HG03520 (cell line): ENCODE measurements around the gene OR12D1.

Experiments used
- ATAC-seq: cut with Tn5 transposase; IDR thresholded peaks from one replicate; pipeline ENCODE4 v1.9.1; 2021; ENCODE audit warnings: mild to moderate bottlenecking, moderate library complexity; ENCODE audit not compliant: unreplicated experiment

Gene OR12D1

GRCh38 chr6:29462022-29462421, 47.3 kb downstream of the OR12D1 start:
- ATAC-seq = no peak

DNA sequence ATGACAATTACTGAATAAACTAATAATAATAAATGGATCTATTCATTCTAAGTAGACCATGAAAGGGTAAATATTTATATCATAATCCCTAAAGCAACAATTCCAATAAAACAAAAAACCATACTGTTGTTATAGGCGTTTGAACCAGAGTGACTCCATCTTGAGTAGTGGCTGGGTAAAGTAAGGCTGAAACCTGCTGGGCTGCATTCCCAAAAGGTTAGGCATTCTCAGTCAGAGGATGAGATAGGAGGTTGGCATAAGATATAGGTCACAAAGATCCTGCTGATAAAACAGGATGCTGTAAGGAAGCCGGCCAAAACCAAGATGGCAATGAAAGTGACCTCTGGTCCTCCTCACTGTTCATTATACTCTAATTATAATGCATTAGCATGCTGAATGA, 50.6 kb downstream of the OR12D1 start:
- ATAC-seq = no peak

DNA sequence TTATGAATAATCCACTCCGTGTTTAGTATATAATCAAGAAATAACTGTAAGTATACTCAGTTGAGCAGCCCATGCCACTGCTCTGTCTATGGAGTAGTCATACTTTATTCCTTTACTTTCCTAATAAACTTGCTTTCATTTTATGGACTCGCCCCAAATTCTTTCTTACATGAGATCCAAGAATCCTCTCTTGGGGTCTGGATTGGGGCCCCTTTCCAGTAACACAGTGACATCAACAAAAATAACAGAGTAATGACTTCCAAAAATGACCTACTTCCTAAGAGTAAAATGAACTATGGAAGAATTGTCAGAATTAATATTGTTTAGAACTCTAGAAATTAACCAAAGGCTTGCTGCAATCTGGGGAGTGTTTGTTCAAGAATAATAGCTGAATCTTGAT, 51.1 kb downstream of the OR12D1 start:
- no peak for ATAC-seq

DNA sequence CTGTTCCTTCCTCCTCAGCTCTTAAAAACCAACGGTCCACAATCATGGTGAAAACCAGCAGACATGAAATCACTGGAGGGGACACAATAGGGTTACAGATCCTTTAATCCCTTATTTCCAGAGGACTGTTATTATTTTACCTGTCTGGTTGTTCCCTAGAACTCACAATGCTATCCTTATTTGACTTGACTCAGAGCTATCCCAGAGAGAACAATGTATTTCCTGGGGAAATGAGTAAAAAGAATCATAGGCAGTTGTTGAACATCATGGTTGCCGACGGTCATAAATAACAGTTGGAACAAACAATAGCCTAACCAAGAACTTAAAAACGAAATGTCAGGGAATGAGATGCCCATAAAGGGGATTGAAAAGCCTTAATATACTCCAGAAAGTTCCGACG, 51.5 kb downstream of the OR12D1 start:
- ATAC-seq = no peak
